Activated B cell treated with CpG ODN at 0.5 μM for 24 hours (primary cell): ENCODE data around the gene CD4. TPM values are rescaled to one million over a fixed set of nuclear protein-coding genes. Genes with fewer than 3 reads are reported as not detected.

Experiments used
- ATAC-seq: fragments of 200-7000 bp; cut with Tn5 transposase; one replicate; pipeline ENCODE4 v1.10.0; 2021; ENCODE audit warnings: low read depth, mild to moderate bottlenecking, moderate library complexity
- CTCF ChIA-PET: fragments of 350-600 bp; sonication (Branson Sonifier 250); formaldehyde crosslinking; loops from one replicate; lab custom pipeline; 2021; ENCODE audit warnings: antibody characterized with exemption; lab: Charles Lee
- POLR2A ChIA-PET: fragments of 350-600 bp; sonication (Branson Sonifier 250); formaldehyde crosslinking; loops from one replicate; lab custom pipeline; 2021; ENCODE audit warnings: antibody characterized with exemption; lab: Charles Lee
- DNase-seq: peaks from one replicate; pipeline ENCODE4 v3.0.0; 2022
- H3K27ac Mint-ChIP-seq: one replicate; pipeline ENCODE4 v1.8.0; 2020; ENCODE audit warnings: mixed read lengths
- H3K27me3 Mint-ChIP-seq: one replicate; pipeline ENCODE4 v1.8.0; 2021; ENCODE audit warnings: mixed read lengths
- H3K36me3 Mint-ChIP-seq: one replicate; pipeline ENCODE4 v1.8.0; 2021; ENCODE audit warnings: low read depth, mixed read lengths
- H3K4me1 Mint-ChIP-seq: one replicate; pipeline ENCODE4 v1.8.0; 2021; ENCODE audit warnings: mixed read lengths
- H3K4me3 Mint-ChIP-seq: one replicate; pipeline ENCODE4 v1.8.0; 2020; ENCODE audit warnings: mild to moderate bottlenecking, mixed read lengths
- H3K9me3 Mint-ChIP-seq: one replicate; pipeline ENCODE4 v1.8.0; 2020; ENCODE audit warnings: mixed read lengths
- CTCF ChIP-seq: fragments of 200-600 bp; IDR thresholded peaks from one replicate; pipeline ENCODE4 v1.8.0; 2022; ENCODE audit warnings: antibody characterized with exemption, mild to moderate bottlenecking
- intact Hi-C: fragments of 100-400 bp; cut with micrococcal nuclease; formaldehyde crosslinking; loops from one replicate; pipeline ENCODE4 v1.15.1; 2024
- total RNA-seq: library from RNA; stranded (reverse); gene quantifications from 2 replicates; pipeline ENCODE4 v1.2.3, GENCODE V29; 2022

Gene CD4
- total RNA-seq, 1 donor from 2014 or later: 0.22 TPM

- Mint-ChIP-seq H3K4me3 (peak overlapping the region; percentile 100), H3K27ac (no peak overlapping the region), H3K4me1 (peaks cover 26% of the 10 kb centered on the region), H3K9me3 (no peaks in the 10 kb centered on the region), H3K36me3 (peaks cover 48% of the 10 kb centered on the region), H3K27me3 (no peaks in the 10 kb centered on the region)
- CTCF ChIA-PET: interaction anchor here (4.0 kb wide), 1 partner anchor 14 kb away, joined by 34 read pairs; the partner anchor contains the start of gene TPI1
- DNase-seq (no peak), ATAC-seq (no peak)
- POLR2A ChIA-PET: interaction anchor here (3.3 to 7.5 kb wide), 2 partner anchors 15 to 165 kb away, joined by 37 to 190 read pairs; partner anchors contain the start of genes SPSB2, TPI1 and ZNF384
- no peak for TF ChIP-seq CTCF
- intact Hi-C loops: loop anchor here (5.0 kb wide), 5 partner anchors 217 to 1228 kb away; partner anchors contain the start of genes C1RL, LPAR5, NECAP1 and NOP2
These were observed 64.7 kb downstream of the CD4 start for GRCh38 chr12:6854036-6854435.

- Mint-ChIP-seq H3K9me3 (no peaks in the 10 kb centered on the region), H3K27me3 (no peaks in the 10 kb centered on the region), H3K4me3 (no peak overlapping the region), H3K4me1 (peaks cover 20% of the 10 kb centered on the region), H3K27ac (no peak overlapping the region), H3K36me3 (peaks cover 59% of the 10 kb centered on the region)
- DNase-seq (no peak), ATAC-seq (no peak)
- POLR2A ChIA-PET: interaction anchor here (7.5 kb wide), 1 partner anchor 14 kb away, joined by 190 read pairs; the partner anchor contains the start of genes SPSB2 and TPI1
- no peak for TF ChIP-seq CTCF
- intact Hi-C loops: no loop called here
- CTCF ChIA-PET: no interaction called here
These were observed 66.0 kb downstream of the CD4 start for GRCh38 chr12:6855322-6855721.

GRCh38 chr12:6858799-6859198 is 69.5 kb downstream of the CD4 start:
- intact Hi-C loops: no loop called here
- Mint-ChIP-seq H3K9me3 (no peaks in the 10 kb centered on the region), H3K27me3 (no peaks in the 10 kb centered on the region), H3K4me1 (peaks cover 2% of the 10 kb centered on the region), H3K27ac (no peak overlapping the region), H3K4me3 (no peak overlapping the region), H3K36me3 (peaks cover 83% of the 10 kb centered on the region)
- ChIA-PET POLR2A (interaction anchor here (0.6 to 1.4 kb wide), 2 partner anchors 9 to 119 kb away, joined by 3 to 4 read pairs; partner anchors contain the start of gene TPI1), CTCF (no interaction called here)
- no peak for TF ChIP-seq CTCF
- DNase-seq (no peak), ATAC-seq (no peak)

- Mint-ChIP-seq H3K27ac (no peak overlapping the region), H3K4me1 (no peaks in the 10 kb centered on the region), H3K9me3 (no peaks in the 10 kb centered on the region), H3K4me3 (no peak overlapping the region), H3K27me3 (no peaks in the 10 kb centered on the region), H3K36me3 (peaks cover 92% of the 10 kb centered on the region)
- no peak for DNase-seq
- CTCF ChIA-PET: interaction anchor here (1.2 kb wide), 1 partner anchor 31 kb away, joined by 3 read pairs; no protein-coding TSS in a partner anchor
- intact Hi-C loops: no loop called here
- POLR2A ChIA-PET: interaction anchor here (0.8 kb wide), 1 partner anchor 9 kb away, joined by 3 read pairs; the partner anchor contains the start of gene CDCA3
- no peak for TF ChIP-seq CTCF
- no peak for ATAC-seq
These were observed 70.8 kb downstream of the CD4 start for GRCh38 chr12:6860116-6860515.

- intact Hi-C loops: no loop called here
- no peak overlapping the region for H3K4me3 Mint-ChIP-seq
- H3K36me3 Mint-ChIP-seq: peaks cover 92% of the 10 kb centered on the region
- ChIA-PET CTCF (no interaction called here), POLR2A (interaction anchor here (1.8 kb wide), 1 partner anchor 9 kb away, joined by 6 read pairs; the partner anchor contains the start of gene USP5)
- TF ChIP-seq CTCF: no peak
- no peaks in the 10 kb centered on the region for H3K4me1 Mint-ChIP-seq
- no peak for DNase-seq
- H3K27ac Mint-ChIP-seq: no peak overlapping the region
- no peaks in the 10 kb centered on the region for H3K27me3 Mint-ChIP-seq
- no peaks in the 10 kb centered on the region for H3K9me3 Mint-ChIP-seq
- no peak for ATAC-seq
These were observed 71.6 kb downstream of the CD4 start for GRCh38 chr12:6860942-6861341.
